H9 (cell line): ENCODE measurements around the gene MAD1L1. TPM values are rescaled to one million over a fixed set of nuclear protein-coding genes. Genes with fewer than 3 reads are reported as not detected.

Experiments
- DNase-seq: peaks from one replicate; pipeline ENCODE4 v3.0.0-alpha.2; 2017
- H2AFZ ChIP-seq: one replicate; pipeline ENCODE4 v1.6.1; 2013; ENCODE audit warnings: mild to moderate bottlenecking, low read length, control low read depth, moderate library complexity
- H2AK5ac ChIP-seq: 2 replicates; pipeline ENCODE4 v1.6.1; 2013; ENCODE audit warnings: low read length, control low read depth, mixed read lengths; ENCODE audit not compliant: insufficient read length
- H2BK120ac ChIP-seq: one replicate; pipeline ENCODE4 v1.6.1; 2013; ENCODE audit warnings: low read depth, mild to moderate bottlenecking, low read length, control low read depth, inconsistent platforms; ENCODE audit not compliant: poor library complexity, severe bottlenecking
- H2BK12ac ChIP-seq: 2 replicates; pipeline ENCODE4 v1.6.1; 2013; ENCODE audit warnings: low read length, control low read depth, mixed read lengths, low read depth; ENCODE audit not compliant: insufficient read length
- H2BK15ac ChIP-seq: 2 replicates; pipeline ENCODE4 v1.6.1; 2013; ENCODE audit warnings: low read depth, low read length, control low read depth
- H2BK20ac ChIP-seq: one replicate; pipeline ENCODE4 v1.6.1; 2013; ENCODE audit warnings: low read depth, mild to moderate bottlenecking, low read length, control low read depth, inconsistent platforms; ENCODE audit not compliant: poor library complexity, severe bottlenecking
- H2BK5ac ChIP-seq: 2 replicates; pipeline ENCODE4 v1.6.1; 2013; ENCODE audit warnings: low read length, control low read depth, mixed read lengths; ENCODE audit not compliant: insufficient read length
- H3K14ac ChIP-seq: 2 replicates; pipeline ENCODE4 v1.6.1; 2013; ENCODE audit warnings: low read length, control low read depth; ENCODE audit not compliant: insufficient read depth
- H3K18ac ChIP-seq: 2 replicates; pipeline ENCODE4 v1.6.1; 2013; ENCODE audit warnings: low read depth, mild to moderate bottlenecking, mixed read lengths, low read length, control low read depth; ENCODE audit not compliant: insufficient read length
- H3K23ac ChIP-seq: 2 replicates; pipeline ENCODE4 v1.6.1; 2013; ENCODE audit warnings: low read length, control low read depth, mixed read lengths, low read depth; ENCODE audit not compliant: insufficient read length
- H3K23me2 ChIP-seq: 2 replicates; pipeline ENCODE4 v1.6.1; 2013; ENCODE audit warnings: low read depth, mild to moderate bottlenecking, mixed read lengths, low read length, control low read depth; ENCODE audit not compliant: insufficient read length, poor library complexity, severe bottlenecking
- H3K27ac ChIP-seq: 2 replicates; pipeline ENCODE4 v1.5.1; 2013; ENCODE audit warnings: low read length, control low read depth, mixed read lengths, low read depth; ENCODE audit not compliant: insufficient read length
- H3K27me3 ChIP-seq: 2 replicates; pipeline ENCODE4 v1.6.1; 2013; ENCODE audit warnings: low read length, control low read depth, inconsistent platforms; ENCODE audit not compliant: insufficient read depth
- H3K4ac ChIP-seq: 2 replicates; pipeline ENCODE4 v1.6.1; 2013; ENCODE audit warnings: low read depth, mild to moderate bottlenecking, control low read depth, inconsistent platforms, low read length, moderate library complexity
- H3K4me1 ChIP-seq: 2 replicates; pipeline ENCODE4 v1.6.1; 2013; ENCODE audit warnings: low read length, control low read depth, inconsistent platforms; ENCODE audit not compliant: insufficient read depth
- H3K4me2 ChIP-seq: 2 replicates; pipeline ENCODE4 v1.6.1; 2013; ENCODE audit warnings: low read length, control low read depth, mixed read lengths; ENCODE audit not compliant: insufficient read length, insufficient read depth
- H3K56ac ChIP-seq: 2 replicates; pipeline ENCODE4 v1.6.1; 2013; ENCODE audit warnings: low read depth, mild to moderate bottlenecking, mixed read lengths, low read length, control low read depth; ENCODE audit not compliant: insufficient read length
- H3K79me1 ChIP-seq: 2 replicates; pipeline ENCODE4 v1.6.1; 2013; ENCODE audit warnings: low read depth, mild to moderate bottlenecking, moderate library complexity, low read length, control low read depth, inconsistent platforms; ENCODE audit not compliant: insufficient read depth, poor library complexity, severe bottlenecking
- H3K79me2 ChIP-seq: 2 replicates; pipeline ENCODE4 v1.6.1; 2013; ENCODE audit warnings: low read length, control low read depth, inconsistent platforms; ENCODE audit not compliant: insufficient read depth
- H3K9ac ChIP-seq: 2 replicates; pipeline ENCODE4 v1.6.1; 2013; ENCODE audit warnings: low read length, control low read depth, mixed read lengths; ENCODE audit not compliant: insufficient read length; ENCODE audit errors: extremely low read depth
- H3K9me3 ChIP-seq: one replicate; pipeline ENCODE4 v1.6.1; 2013; ENCODE audit warnings: low read depth, low read length, inconsistent platforms; ENCODE audit not compliant: control insufficient read depth
- H3T11ph ChIP-seq: one replicate; pipeline ENCODE4 v1.6.1; 2013; ENCODE audit warnings: mild to moderate bottlenecking, low read length, control low read depth, inconsistent platforms
- H4K20me1 ChIP-seq: one replicate; pipeline ENCODE4 v1.6.1; 2013; ENCODE audit not compliant: control insufficient read depth, insufficient read length, insufficient read depth
- H4K5ac ChIP-seq: 2 replicates; pipeline ENCODE4 v1.6.1; 2013; ENCODE audit warnings: low read depth, mild to moderate bottlenecking, mixed read lengths, low read length, control low read depth; ENCODE audit not compliant: insufficient read length
- H4K8ac ChIP-seq: replicated peaks from 2 replicates; pipeline ENCODE4 v1.6.1; 2013; ENCODE audit warnings: low read length, control low read depth, mixed read lengths, low read depth; ENCODE audit not compliant: insufficient read length
- H4K91ac ChIP-seq: 2 replicates; pipeline ENCODE4 v1.6.1; 2013; ENCODE audit warnings: low read depth, mild to moderate bottlenecking, moderate library complexity, mixed read lengths, low read length, control low read depth; ENCODE audit not compliant: insufficient read length
- H3K27ac Mint-ChIP-seq, 3 experiments: 2 replicates in 2 of 3; 3 replicates in 1 of 3; pipeline ENCODE4 v1.8.0; 2020 to 2021; ENCODE audit warnings: mixed read lengths in 3 of 3, mild to moderate bottlenecking in 1 of 3, moderate library complexity in 1 of 3
- H3K27me3 Mint-ChIP-seq: 2 replicates; pipeline ENCODE4 v1.8.0; 2021; ENCODE audit warnings: low read depth, mild to moderate bottlenecking, moderate library complexity, mixed read lengths
- H3K36me3 Mint-ChIP-seq, 3 experiments: 2 replicates in 2 of 3; 3 replicates in 1 of 3; pipeline ENCODE4 v1.8.0; 2020 to 2021; ENCODE audit warnings: low read depth in 3 of 3, mixed read lengths in 3 of 3; ENCODE audit not compliant: insufficient read depth in 1 of 3
- H3K4me1 Mint-ChIP-seq, 2 experiments: 2 replicates each; pipeline ENCODE4 v1.8.0; 2020; ENCODE audit warnings: mixed read lengths in 2 of 2
- H3K4me3 Mint-ChIP-seq, 2 experiments: 2 replicates in 1 of 2; 3 replicates in 1 of 2; pipeline ENCODE4 v1.8.0; 2020 to 2021; ENCODE audit warnings: mild to moderate bottlenecking in 2 of 2, mixed read lengths in 2 of 2, moderate library complexity in 1 of 2
- H3K9me3 Mint-ChIP-seq, 2 experiments: 2 replicates in 1 of 2; 3 replicates in 1 of 2; pipeline ENCODE4 v1.8.0; 2020; ENCODE audit warnings: mild to moderate bottlenecking in 2 of 2, mixed read lengths in 2 of 2, moderate library complexity in 1 of 2
- CTCF ChIP-seq: fragments of 200-600 bp; sonication (generic); conservative IDR thresholded peaks from 3 replicates; pipeline ENCODE4 v1.8.0; 2021; ENCODE audit warnings: antibody characterized with exemption, mild to moderate bottlenecking
- WGBS: extraction: QIAGEN DNeasy Blood & Tissue Kit; methylation state at CpG from one replicate; pipeline ENCODE4 v1.1.7; 2013; ENCODE audit warnings: missing lambda C conversion rate, low lambda C conversion rate, mixed read lengths; ENCODE audit not compliant: insufficient read length; ENCODE audit errors: extremely low coverage; 5-methylcytosine and 5-hydroxymethylcytosine counted together
- total RNA-seq: library from RNA; stranded (reverse); gene quantifications from 2 replicates; pipeline ENCODE4 v1.2.1, GENCODE V29; 2021

The MAD1L1 gene
- total RNA-seq, 1 experiment from 2014 or later, result 39.0 TPM

GRCh38 chr7:2128601-2129322, 104.0 kb downstream of the MAD1L1 start:
- H3K9me3 Mint-ChIP-seq, result no peaks in the 10 kb centered on the region
- Histone ChIP-seq H3K79me2 (no peaks in the 10 kb centered on the region), H3K4ac (no peak overlapping the region), H4K5ac (no peak overlapping the region), H2AFZ (no peak overlapping the region), H3K4me2 (no peak overlapping the region), H3K27ac (no peak overlapping the region), H3K4me1 (no peaks in the 10 kb centered on the region), H2BK12ac (no peak overlapping the region), H4K20me1 (no peaks in the 10 kb centered on the region), H3K18ac (no peak overlapping the region), H3K23ac (no peak overlapping the region), H2AK5ac (no peak overlapping the region), H3K56ac (no peak overlapping the region), H4K8ac (no peak overlapping the region), H3K23me2 (no peaks in the 10 kb centered on the region), H3K27me3 (no peaks in the 10 kb centered on the region), H3K9ac (no peak overlapping the region), H3K79me1 (no peaks in the 10 kb centered on the region), H3K14ac (peak overlapping the region; percentile 51; the same call in 1 of the 2 replicates), H4K91ac (no peak overlapping the region), H2BK15ac (no peak overlapping the region), H2BK5ac (no peak overlapping the region), H3T11ph (no peak overlapping the region), H2BK120ac (no peak overlapping the region), H3K9me3 (no peaks in the 10 kb centered on the region), H2BK20ac (no peak overlapping the region)
- H3K27me3 Mint-ChIP-seq, result no peaks in the 10 kb centered on the region
- no peak for DNase-seq
- H3K27ac Mint-ChIP-seq, result peak overlapping the region; percentile 69 to 85 (median 74)
- peaks cover 7 to 19% (median 11%) of the 10 kb centered on the region in 3 experiments for H3K36me3 Mint-ChIP-seq
- no peak for TF ChIP-seq CTCF
- H3K4me3 Mint-ChIP-seq, result no peak overlapping the region; a peak in 1 of 5 replicates
- H3K4me1 Mint-ChIP-seq, result no peaks in the 10 kb centered on the region; a peak in 1 of 4 replicates
- WGBS, result no CpG with 5 or more reads among the region's 20 CpGs
